Measurements from ENCODE around the gene COG4.
"Not testable (repeated sequence)": the region's sequence is repeated elsewhere in the genome, so short reads cannot be mapped to it uniquely, and the experiment has no call there.

COG4 gene
- 99.8 to 101 reads per million in 2 donors for total RNA-seq

GRCh38 chr16:70523076-70523742 is at the start of gene COG4:
TSS of gene COG4 (minus strand) at chr16:70523554. CDS start at chr16:70523543, 11 bp downstream.
- DNase-seq: peak; percentile 72

DNA sequence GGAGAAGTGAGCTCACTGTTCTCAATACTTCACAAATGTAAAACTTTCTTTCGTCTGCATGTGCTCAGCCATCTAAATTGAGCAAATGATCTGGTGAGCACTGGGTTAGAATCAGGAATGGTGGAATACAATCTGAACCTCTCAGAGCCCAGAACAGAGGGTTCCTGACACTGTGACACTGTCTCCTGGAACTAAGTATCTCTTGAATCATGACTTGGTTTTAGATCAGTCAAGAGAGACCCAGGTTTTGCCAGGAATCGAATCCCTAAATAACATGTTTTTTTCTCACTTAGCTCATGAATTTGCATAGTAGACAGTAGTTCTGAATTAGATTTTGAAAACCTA is 49.5 kb upstream of the COG4 start:
- DNase-seq: no peak

- DNase-seq: no peak
These were observed 48.9 kb upstream of the COG4 start for GRCh38 chr16:70572050-70572925.

- DNase-seq: no peak
These were observed 48.3 kb upstream of the COG4 start for GRCh38 chr16:70571623-70572022.

- DNase-seq: no peak
These were observed 47.7 kb upstream of the COG4 start for GRCh38 chr16:70570967-70571570.

DNA sequence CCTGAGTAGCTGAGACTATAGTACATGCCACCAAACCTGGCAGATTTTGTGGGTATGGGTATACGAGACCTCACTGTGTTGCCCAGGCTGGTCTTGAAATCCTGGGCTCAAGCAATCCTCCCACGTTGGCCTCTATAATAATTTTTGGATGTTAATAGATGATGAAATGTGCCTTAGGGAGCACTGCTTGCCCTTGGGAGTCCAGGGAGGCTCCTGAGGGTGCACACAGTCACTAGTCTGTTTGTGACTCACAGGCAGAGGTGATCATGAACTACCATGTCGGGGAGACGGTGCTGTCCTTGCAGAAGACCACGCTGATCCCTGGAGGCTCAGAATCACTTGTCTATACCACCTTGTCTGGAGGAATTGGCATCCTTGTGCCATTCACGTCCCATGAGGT is 46.4 kb upstream of the COG4 start:
- DNase-seq: no peak

DNA sequence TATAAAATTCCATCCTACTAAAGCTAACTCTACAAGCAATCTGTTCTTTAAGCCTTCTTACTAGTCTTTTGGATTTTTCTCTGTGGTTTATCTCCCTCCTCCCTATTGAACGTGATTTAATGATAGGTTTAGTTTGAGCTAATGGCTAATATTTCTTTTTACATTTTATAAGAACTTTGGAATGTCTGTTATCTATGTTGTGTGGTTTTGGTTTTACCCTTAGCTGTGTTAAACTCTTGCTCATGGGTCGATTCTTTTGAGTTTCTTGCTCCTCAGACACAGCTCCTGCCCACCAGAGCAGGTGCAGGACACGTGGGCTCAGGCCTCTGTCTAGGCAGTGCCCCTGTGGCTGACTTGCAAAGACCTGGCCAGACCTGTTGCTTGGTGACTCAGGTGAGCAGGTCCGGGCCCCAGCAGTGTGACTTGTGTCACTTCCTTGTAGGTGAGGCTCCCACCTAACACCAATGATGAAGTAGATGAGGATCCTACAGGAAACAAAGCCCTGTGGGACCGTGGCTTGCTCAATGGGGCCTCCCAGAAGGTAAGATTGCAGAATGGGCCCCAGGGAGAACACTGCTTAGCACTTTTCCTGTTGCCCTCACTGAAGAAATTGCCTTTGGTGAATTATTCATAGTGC is 45.4 kb upstream of the COG4 start:
- no peak for DNase-seq

GRCh38 chr16:70565053-70565452 is 41.7 kb upstream of the COG4 start:
- DNase-seq: no peak

GRCh38 chr16:70563636-70564035 is 40.3 kb upstream of the COG4 start:
- DNase-seq: no peak

DNA sequence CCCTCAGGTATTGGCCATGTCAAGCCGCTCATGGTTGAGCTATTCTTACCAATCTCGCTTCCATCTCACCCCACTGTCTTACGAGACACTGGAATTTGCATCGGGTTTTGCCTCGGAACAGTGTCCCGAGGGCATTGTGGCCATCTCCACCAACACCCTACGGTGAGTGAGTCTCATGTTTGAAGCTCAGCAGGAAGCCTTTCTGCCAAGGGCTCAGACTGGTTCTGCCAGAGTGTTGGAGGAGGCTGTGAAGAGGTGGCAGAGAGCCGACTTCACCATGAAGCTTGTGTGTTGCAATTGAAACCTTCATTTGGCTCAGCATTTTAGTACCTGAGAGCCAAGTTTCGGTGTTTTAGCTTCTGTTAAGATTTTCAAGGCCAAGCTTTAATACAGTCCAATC is 38.3 kb upstream of the COG4 start:
- no peak for DNase-seq

GRCh38 chr16:70556063-70556462 is 32.7 kb upstream of the COG4 start:
- no peak for DNase-seq

- no peak for DNase-seq
These were observed 30.3 kb upstream of the COG4 start for GRCh38 chr16:70553645-70554044.

- no peak for DNase-seq
These were observed 29.3 kb upstream of the COG4 start for GRCh38 chr16:70552675-70553074.

DNA sequence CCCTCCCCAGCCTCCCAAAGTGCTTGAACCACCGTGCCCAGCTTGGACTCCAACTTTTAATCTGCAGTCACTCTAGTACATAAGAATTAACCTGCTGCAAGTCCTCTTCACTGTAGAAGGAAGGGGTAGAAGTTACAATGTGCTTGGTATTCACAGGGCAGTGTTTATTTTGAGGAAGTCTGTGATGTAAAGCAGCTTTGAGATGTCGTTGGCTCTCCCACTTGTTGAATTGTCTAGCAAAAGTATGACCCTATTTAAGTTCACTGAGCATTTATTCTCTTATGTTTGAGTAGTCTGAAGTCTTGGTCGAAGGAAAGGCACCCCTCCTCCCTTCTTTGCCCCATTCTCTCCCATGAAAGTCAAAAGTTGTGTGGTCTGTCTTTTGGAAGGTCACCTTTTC is 28.4 kb upstream of the COG4 start:
- no peak for DNase-seq

- no peak for DNase-seq
These were observed 26.7 kb upstream of the COG4 start for GRCh38 chr16:70550082-70550481.

- no peak for DNase-seq
These were observed 25.6 kb upstream of the COG4 start for GRCh38 chr16:70548936-70549335.

- DNase-seq: no peak
These were observed 21.2 kb upstream of the COG4 start for GRCh38 chr16:70544548-70544947.

- no peak for DNase-seq
These were observed 17.6 kb upstream of the COG4 start for GRCh38 chr16:70540994-70541393.

- no peak for DNase-seq
These were observed 11.6 kb upstream of the COG4 start for GRCh38 chr16:70534971-70535370.

GRCh38 chr16:70529954-70530353 is 6.6 kb upstream of the COG4 start:
- not testable (repeated sequence) for DNase-seq

GRCh38 chr16:70529051-70529777 is 5.9 kb upstream of the COG4 start:
- no peak for DNase-seq

- no peak for DNase-seq
These were observed 4.1 kb upstream of the COG4 start for GRCh38 chr16:70527315-70527996.
